Measurements from ENCODE around the gene L2HGDH.
"Not testable (repeated sequence)": the region's sequence is repeated elsewhere in the genome, so short reads cannot be mapped to it uniquely, and the experiment has no call there.

Gene L2HGDH

DNA sequence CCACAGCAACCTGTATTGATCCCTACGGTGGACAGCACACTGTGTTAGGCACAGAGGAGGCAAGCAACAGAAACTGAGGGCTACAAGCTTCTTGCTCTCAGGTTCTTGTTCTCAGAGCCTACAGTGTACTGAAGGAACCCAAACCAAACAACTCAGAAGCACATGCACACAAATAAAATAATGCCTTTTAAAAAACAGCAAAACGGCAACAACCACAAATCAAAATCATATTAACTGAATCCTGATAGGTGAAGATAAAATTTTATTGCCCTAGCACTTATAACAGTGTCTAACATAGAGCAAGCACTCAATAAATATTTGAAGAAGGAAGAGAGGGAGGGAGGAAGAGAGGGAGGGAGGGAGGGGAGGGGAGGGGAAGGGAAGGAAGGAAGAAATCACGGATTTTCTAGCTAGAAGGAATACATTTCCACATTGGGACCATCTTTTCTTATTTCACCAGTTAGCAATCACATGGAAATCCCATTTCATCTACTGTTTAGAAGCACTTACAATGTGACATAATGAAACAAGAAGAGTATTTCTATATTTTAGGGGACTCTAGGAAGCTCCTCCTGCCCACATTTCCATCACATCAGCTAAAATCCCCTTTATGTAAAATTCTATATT is 27.3 kb upstream of the L2HGDH start:
- no peak for DNase-seq

DNA sequence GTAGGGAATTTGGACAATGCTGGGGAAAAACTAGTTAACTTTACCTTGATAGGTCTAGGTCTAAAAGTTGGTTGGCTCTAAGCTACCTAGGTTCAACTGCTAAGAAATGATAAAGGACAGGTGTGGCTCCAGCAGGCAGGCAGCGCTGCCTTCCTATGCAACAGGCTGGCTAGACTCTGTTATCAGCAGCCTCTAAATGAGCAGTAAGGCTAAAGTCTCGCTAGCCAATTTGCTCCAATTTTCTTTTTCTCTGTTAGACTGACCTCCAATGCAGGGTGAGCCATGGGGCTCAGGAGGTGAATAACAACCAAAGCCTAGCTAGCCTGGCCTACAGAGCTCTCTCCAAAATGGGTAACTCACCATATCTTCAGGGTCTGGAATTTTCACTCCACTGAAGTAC is 26.6 kb upstream of the L2HGDH start:
- no peak for DNase-seq

DNA sequence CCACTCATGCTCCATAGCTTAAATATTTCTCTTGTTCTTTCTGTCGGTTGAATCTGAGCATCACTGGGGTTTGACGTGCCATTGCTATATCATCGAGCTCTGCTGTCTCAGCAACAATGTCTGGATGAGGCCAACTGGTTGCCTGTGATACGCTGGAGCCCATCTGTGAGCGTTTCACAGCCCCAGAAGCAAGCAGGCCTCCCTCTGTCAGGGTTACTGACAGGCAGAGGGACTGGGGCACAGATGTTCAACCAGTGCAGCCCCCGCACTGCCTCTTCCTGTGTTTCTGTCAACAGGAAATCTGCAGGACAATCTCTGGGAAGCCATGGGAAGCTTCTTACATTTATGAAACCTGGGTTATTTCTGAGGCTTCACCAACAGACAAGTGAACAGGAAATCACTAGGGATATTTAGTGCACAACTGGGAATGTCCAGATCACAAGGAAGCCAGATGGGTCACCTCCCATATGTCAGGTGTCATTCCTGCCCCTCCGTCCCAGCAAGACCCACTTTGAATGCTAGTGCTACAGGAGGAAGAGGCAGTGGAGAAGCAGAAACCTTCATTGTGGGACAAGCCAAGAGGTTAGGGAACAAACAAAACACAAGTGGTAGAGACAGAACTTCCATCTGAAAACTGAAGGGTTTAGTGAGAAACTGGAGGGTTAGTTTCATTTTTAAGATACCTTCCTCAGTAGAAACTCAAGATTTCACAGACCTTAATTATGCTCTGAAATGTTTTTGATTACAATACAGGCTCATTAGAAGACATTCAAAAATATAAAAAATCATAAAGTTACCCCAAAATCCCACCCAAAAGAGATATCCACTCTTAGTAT is 24.2 kb upstream of the L2HGDH start:
- peak in 10 of 14 donors; percentile 14 to 60 (median 34) for DNase-seq

DNA sequence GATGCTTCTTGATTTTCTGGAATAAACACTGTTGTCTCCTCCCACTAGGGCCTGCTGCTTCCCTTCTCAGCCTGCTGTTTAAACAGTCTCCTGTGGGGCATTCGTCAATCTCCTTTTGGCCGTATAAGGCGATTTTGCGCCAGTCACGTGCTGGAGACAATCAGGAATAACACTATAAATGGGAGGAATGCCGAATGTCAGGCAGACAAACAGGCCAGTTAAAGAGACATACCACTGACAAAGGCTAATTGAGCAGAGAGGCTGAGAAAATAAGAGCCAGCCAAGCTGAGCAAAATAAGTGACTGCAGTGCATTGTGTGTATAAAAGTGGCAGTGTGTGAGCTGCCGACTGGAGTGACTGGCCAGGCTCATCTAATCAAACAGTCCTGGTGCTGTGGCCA is 23.4 kb upstream of the L2HGDH start:
- peak in 13 of 14 donors; percentile 11 to 94 (median 65) for DNase-seq

DNA sequence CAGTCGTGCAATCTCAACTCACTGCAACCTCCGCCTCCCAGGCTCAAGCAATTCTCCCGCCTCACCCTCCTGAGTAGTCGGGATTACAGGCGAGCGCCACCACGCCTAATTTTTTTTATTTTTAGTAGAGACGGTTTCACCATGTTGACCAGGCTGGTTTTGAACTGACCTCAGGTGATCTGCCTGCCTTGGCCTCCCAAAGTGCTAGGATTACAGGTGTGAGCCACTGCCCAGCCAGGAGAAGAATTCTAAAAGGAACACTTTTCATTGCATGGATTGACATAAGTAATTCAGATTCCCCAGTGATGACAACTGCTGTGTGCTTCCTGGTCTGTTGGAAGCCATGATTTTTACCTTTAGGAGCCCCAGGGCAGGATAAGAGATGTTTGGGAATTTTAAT is 22.2 kb upstream of the L2HGDH start:
- no peak for DNase-seq

DNA sequence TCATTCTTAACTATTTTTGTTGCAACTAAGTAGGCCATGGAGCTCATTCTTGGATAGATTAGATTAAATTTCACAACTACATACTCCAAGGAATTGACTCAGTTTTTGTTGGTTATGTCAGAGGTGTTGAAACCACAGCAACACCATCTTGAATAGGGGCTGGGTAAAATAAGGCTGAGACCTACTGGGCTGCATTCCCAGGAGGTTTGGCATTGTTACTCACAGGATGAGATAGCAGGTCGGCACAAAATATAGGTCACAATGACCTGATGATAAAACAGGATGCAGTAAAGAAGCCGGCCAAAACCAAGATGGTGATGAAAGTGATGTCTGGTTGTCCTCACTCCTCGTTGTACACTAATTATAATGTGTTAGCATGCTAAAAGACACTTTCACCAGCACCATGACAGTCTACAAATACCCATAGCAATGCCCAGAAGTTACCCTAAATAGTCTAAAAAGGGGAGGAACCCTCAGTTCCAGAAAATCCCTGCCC is 21.0 kb upstream of the L2HGDH start:
- DNase-seq = no peak

DNA sequence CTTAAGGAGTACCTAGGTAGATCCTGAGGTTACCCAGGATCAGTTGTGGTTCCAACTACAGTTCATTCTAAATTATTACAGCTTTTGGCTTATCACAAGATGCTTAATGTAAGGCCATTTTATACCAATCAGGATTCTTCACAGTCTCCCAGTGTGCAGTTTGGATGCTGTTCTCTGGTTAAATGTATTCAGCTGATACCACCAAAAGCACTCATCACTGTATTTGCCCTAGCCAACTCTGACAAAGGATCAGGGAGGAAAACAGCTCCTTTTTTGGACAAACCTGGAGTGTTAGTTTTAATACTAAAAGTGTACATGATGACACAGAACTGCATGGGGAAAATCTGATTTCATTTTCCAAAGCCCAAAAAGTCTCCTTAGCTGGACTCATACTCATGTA is 19.6 kb upstream of the L2HGDH start:
- no peak for DNase-seq

DNA sequence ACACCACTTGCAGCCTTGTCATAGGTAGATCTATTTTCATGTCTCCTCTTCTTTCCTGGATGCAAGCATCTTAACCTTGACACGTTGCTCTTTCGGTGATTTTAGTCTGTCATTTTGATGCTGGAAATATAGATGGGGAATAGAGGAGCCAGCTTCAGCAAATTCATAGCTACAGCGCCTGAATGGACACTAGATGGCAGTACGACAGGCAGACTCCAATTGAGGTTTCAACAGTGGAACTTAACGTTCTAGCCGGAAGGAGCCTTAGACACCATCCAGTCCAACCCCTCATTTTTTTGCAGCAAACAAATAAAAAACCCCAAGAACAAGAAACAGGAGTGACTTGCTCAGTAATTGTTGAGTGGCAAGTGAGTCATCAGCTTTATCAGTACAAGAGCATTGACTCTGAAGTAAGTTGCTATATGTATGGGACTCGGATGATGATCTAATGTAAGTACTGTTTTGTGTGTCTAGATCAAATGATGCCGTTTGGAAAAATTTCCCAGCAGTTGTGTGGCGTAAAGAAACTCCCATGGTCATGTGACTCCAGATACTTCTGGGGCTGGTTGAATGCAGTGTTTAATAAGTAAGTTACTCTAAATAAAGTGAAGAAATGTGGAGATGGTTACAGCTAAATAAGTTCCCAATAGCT is 9.1 kb upstream of the L2HGDH start:
- peak in 12 of 14 donors; percentile 5 to 72 (median 42) for DNase-seq

DNA sequence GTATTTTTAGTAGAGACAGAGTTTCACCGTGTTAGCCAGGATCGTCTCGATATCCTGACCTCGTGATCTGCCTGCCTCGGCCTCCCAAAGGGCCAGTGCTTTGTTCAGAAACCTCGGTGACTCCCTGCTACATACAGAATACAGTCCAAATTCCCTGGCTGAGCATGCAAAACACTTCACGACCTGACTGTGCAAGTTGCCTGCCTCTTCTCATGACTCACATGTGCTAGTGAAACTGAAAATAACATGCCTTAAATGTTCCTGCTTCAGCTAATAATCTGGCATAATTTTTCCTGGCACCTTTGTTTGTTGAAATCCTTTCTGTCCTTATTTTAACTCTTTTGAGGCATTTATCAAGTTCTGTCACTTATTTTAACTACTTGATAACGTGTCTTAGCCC is 8.3 kb upstream of the L2HGDH start:
- DNase-seq = no peak

DNA sequence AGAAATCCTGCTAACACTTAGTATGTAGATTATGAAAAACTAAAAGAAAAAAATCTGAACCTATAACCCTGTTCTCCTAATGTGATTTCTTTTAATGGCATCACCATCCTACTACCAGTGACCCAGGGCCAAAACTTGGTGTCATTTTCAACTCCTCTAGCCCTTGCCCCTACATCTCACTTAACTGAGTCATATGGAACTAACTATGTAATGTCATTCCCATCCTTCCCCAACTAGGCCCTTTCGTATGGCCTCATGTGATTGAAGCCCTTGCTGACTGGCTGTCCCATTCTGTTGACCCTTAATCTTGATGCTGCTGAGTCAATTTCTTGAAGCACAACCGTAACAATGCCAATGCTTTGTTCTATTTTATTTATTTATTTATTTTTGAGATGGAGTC is 7.7 kb upstream of the L2HGDH start:
- no peak for DNase-seq

DNA sequence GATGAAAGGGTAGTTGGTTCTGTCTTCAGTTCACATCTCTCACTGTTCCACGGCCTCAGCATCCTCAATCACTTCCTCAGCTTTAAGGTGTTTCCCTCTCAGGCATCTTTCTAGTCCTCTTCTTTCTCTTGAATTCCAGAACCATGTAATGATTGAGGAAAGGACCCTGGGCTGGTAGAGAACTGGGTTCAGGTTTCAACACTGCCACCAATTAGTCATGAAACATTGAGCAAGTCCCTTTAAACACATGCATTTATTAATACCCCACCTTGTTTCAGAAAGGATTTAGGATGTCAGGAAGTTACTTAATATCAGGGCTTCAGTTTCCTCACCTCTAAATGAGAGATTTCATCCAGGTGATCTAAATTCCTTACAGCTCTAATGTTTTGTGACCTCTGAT is 7.3 kb upstream of the L2HGDH start:
- no peak for DNase-seq

DNA sequence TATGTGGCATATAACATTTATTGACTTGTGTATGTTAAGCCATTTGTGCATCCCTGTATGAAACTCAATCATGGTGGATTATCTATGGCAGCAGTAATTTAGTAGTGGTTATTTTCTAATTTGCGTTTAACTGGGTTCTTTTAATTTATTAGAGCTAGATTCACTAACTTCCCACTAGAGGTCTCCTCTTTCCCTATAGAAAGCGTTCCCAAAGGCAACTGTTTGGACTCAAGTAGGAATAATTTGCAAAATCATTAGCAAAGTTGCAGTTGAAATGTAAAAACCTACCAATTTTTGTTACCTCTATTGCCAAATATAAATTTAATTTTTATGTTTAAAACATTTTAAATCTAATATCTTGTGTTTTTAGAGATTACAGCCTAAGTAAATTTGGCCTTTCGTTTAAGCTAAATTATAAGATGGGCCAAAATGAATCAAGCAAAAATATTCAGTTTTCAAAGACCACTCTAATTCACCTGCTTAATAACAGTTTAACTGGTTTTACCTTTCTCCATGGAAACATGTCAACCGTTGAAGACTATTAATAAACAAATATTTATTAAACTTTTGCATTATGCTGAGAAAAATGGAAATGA is 6.1 kb upstream of the L2HGDH start:
- peak in 1 of 14 donors; percentile 18 for DNase-seq

DNA sequence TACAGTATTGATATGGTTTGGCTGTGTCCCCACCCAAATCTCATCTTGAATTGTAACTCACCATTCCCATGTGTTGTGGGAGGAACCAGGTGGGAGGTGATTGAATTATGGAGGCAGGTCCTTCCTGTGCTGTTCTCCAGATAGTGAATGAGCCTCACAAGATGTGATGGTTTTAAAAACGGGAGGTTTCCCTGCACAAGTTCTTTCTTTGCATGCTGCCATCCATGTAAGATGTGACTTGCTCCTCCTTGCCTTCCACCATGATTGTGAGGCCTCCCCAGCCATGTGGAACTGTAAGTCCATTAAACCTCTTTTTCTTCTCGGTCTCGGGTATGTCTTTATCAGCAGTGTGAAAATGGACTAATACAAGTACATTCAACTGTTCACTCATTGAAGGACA is 2.1 kb upstream of the L2HGDH start:
- DNase-seq = not testable (repeated sequence)

DNA sequence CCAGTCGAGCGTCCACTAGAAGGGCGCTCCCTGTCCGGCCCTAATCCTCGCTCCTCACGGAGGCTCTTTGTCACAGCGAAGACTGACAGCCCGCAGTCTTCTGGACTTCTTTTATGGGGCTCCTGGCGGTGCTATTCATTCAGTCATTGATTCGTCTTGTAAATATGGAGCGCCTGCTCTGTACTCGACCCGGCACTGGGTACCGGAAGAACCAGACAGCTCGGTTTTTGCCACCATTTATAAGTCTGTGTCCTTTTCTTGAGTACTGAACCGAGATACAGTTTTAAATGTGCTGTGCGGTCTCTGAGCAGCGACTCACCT is 665 bp upstream of the L2HGDH start:
- DNase-seq = no peak

DNA sequence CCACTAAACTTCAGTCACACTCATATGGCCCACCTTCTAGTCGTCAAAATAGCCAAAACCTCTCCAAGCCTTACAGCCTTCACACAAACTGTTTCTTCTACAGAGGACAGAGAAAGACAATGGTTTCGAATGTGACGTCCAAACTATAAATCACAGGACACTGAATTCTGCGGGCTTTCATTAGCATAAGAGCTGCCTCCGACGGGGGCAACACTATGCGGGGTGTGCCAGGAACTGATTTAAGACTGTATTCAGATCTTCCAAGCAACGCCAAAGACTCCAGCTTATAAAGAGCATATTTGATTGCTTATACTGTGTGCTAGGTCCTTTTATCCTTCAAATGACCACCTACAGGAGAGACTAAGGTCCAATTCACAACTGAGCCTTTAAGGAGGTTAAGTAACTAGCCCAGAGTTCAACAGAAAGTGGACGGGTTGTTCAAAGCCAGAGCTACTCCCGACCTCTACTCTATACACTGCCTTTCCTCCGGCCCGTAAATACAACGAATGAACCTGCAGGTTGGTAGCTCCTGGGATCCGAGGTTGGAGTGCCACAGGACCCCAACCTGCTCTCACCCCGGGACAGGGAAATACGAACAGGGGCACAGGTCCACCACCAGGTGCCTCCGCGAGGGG is 575 bp downstream of the L2HGDH start:
- no peak for DNase-seq

DNA sequence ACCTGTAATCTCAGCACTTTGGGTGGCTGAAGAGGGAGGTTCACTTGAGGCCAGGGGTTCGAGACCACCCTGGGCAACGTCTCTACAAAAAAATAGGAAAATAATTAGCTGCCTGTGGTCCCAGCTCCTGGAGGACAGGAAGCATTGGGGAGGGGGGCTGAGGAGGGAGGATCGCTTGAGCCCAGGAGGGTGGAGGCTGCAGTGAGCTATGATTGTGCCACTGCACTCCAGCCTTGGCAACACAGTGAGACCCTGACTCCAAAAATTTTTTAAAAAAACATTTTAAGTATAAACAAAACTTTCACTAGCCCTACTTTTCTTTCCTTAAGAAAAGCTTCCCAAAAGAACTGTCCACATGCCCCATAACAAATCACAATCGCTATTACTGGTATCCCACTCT is 1.6 kb downstream of the L2HGDH start:
- no peak for DNase-seq

DNA sequence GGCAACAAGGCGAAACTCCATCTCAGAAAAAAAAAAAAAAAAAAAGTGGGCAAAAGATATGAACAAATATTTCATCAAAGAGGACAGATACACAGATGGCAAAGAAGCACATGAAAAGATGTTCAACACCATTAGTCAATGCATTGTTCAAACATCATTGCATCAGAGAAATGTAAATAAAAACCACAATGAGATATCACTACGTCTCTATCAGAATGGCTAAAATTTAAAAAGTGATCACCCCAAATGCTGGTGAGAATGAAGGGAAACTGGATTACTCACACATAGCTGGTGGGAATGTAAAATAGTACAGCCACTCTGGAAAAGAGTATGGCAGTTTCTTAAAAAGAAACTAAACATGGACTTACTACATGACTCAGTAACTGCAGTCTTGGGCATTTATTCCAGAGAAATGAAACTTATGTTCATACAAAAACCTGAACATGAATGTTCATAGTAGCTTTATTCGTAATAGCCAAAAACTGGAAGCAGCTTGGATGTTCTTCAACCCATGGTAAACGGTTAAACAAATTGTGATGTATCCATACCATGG is 3.6 kb downstream of the L2HGDH start:
- no peak for DNase-seq

DNA sequence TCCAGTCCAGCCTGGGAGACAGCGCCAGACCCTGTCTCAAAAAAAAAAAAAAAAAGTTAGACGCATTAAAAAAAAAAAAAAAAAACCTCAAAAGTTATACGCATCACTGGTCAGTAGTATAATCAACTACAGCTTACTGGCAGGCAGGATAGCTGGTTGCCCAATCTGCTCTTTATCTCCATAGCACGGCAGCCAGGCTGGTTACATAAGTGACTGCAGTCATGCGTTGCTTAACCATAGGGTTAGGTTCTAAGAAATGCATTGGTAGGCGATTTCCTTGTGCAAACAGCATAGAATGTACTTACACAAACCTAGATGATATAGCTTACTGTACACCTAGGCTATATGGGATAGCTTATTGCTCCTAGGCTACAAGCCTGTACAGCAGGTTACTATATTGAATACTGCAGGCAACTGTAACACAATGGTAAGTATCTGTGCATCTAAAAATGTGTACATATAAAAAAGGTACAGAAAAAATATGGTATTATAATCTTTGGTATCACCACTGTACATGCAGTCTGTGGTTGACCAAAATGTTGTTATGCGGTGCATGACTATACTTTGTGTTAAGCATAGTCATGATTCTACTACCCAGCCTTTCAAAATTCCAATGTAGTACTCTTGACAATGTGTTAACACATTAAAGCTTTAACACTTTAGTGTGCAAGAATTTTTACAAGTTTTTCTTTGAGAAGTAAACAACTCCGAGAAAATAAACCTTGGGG is 8.1 kb downstream of the L2HGDH start:
- DNase-seq = no peak

DNA sequence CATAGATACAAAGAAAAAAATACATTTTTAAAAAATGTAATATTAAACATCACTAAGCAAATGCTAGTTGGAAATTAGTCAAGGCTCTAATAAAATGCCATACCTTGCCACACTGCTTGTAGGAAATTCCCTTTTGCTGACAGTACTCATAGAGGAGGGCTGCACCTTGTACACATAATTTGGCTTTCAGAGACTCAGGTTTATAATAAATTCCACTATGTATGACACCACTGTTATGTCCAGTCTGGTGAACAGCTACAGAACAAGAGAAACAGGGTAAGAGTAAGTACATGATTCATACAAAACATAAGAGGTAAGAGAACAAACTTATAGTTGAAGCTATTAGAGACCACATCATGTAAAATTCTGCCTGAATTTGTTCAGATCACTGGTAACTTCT is 10.1 kb downstream of the L2HGDH start:
- DNase-seq = no peak

DNA sequence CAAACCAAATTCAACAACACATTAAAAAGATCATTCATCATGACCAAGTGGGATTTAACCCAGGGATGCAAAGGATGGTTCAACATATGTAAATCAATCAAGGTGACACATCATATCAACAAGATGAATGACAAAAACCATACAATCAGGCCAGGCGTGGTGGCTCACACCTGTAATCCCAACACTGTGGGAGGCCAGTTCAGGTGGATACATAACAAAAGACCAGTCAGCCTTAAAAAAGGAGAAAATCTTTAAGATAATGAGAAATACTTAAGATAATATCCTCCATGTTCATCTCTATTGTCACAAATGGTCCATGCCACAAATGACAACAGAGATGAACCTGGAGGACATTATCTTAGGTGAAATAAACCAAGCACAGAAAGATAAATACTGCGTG is 12.4 kb downstream of the L2HGDH start:
- DNase-seq = no peak

DNA sequence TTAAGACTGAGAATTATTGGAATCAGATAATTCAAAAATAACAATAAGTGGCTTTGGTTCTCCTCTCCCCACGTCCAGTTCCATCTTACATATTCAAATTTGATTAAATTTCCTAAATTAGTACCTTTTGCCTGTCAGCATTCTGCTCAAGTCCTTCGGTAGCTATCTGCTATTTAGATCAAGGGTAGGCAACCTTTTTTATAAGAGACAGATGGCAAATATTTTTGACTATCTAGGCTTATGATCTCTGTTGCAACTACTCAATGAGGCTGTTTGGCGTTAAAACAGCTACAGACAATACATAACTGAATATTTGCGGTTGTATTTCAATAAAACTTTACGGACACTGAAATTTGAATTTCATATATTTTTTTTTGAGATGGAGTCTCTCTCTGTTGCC is 21.7 kb downstream of the L2HGDH start:
- no peak for DNase-seq

DNA sequence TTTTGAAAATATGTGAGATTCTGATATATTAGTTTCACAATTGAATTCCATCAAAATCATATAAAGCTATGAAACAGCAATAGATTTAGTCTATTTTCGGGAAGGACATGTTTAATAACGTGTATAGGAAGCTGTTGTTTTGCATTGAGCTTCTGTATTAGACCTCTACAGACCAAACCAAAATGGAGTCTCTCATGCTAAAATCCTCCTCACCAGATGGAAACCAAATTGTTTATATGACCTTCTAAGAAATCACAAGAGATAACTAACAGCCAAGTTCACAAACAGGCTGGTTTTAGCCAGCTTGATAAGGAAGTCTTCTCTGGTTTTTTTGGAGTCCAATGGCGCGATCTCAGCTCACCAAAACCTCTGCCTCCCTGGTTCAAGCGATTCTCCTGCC is 23.9 kb downstream of the L2HGDH start:
- DNase-seq = no peak

All from C1 segment of cervical spinal cord (tissue), 14 donors.